Measurements from ENCODE around the gene PIP5K1A.
"Not testable (repeated sequence)": the region's sequence is repeated elsewhere in the genome, so short reads cannot be mapped to it uniquely, and the experiment has no call there.

Gene PIP5K1A

GRCh38 chr1:151254217-151255213 lies 56.2 kb downstream of the PIP5K1A start, which contains the start of gene PSMD4:
Gene PSMD4 (plus strand): TSS chr1:151254734. CDS start chr1:151254783, 49 bp downstream.
- peak; percentile 93 for DNase-seq (ENCODE audit: low read depth in 2 of 2)

GRCh38 chr1:151255381-151255780 lies 57.0 kb downstream of the PIP5K1A start:
- no peak for DNase-seq (ENCODE audit: low read depth in 2 of 2)

DNA sequence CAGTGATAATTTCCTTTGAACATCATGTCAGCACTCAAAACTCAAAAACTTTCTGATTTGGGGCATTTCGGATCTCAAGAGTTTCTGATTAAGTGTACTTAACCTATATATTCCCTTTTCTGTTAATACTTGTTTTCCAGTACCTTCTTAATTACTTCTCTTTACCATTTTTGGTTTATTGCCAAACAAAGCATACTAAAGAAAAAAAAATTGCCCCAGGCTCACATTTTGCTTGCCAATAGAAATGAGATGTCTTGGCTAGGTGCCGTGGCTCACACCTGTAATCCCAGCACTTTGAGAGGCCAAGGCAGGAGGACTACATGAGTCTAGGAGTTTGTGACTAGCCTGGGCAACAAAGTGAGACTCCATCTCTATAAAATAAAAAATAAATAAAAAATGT lies 61.0 kb downstream of the PIP5K1A start:
- DNase-seq (ENCODE audit: low read depth in 2 of 2): no peak

DNA sequence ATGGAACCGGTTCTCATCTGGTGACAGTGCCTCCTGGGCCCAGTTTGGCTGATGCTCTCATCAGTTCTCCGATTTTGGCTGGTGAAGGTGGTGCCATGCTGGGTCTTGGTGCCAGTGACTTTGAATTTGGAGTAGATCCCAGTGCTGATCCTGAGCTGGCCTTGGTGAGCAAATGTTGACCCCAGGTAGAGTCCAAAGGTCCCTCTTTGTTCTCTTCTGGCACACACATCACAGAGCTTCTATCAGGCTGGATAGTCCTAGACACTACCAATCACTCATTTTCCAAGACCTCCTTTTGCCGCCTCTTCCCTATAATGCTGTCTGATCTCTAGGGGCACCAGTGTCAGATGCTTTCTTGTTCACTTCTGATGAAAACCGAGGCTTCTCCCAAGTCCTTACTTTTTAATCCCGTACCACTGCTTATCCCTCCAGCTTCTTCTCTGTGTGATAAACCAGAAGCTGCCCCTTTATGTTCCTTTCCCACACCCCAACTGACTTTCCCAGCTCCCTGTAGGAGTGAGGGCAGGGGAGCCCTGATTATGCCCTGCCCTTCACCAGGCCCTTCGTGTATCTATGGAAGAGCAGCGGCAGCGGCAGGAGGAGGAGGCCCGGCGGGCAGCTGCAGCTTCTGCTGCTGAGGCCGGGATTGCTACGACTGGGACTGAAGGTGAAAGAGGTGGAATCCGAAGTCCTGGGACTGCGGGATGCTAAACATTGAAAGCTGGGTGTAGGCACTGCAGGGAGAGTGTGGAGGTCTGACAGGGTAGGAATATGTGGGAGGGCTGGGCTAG lies 67.3 kb downstream of the PIP5K1A start:
- no peak for DNase-seq (ENCODE audit: low read depth in 2 of 2)

DNA sequence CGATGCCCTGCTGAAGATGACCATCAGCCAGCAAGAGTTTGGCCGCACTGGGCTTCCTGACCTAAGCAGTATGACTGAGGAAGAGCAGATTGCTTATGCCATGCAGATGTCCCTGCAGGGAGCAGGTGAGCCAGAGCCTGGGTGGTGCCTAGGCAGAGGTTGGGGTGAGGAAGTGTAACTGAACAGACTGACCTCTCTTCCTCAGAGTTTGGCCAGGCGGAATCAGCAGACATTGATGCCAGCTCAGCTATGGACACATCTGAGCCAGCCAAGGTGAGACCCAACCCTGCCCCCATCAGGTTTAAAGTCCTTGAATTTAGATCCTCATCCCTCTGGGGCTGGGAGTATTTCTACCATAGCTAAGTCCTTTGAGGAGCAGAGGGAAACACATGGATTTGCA lies 68.0 kb downstream of the PIP5K1A start:
- no peak for DNase-seq (ENCODE audit: low read depth in 2 of 2)

- DNase-seq (ENCODE audit: low read depth in 2 of 2): no peak
These were observed 68.5 kb downstream of the PIP5K1A start for GRCh38 chr1:151266821-151267220.

DNA sequence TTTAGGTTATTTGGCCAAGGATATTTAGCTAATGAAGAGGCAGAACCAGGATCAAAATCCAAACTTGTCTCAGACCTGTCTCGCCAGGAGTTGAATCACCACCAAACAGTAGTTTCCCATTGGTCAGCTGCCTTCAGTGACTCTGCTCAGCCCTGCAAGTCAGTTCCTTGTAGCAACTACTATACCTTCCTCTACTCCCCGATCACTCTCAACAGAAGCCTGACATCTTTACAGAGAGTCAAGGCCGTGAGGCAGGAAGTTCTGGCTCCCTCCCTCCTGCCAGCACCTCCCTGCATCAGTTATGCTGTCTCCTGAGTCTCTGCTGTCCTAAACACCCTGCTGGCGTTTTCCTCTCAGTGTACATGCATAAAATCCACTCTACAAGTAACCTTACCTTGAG lies 69.4 kb downstream of the PIP5K1A start:
- DNase-seq (ENCODE audit: low read depth in 2 of 2): no peak

GRCh38 chr1:151273924-151274466 lies 75.6 kb downstream of the PIP5K1A start:
- DNase-seq (ENCODE audit: low read depth in 2 of 2): no peak

DNA sequence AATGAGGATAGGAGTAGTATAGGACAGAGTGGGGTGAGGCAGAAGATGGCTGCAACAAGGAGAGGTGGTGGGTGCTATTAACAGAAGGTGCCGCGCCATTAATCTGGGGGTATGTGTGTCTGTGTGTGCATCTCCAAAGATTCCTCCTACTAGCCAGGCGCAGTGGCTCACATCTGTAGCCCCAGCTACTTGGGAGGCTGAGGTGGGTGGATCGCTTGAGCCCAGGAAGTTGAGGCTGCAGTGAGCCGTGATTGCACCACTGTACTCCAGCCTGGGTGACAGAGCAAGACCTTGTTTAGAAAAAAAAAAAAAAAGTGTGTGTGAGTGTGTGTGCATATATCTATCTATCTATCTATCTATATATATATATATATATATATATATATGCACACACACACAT lies 77.0 kb downstream of the PIP5K1A start:
- DNase-seq (ENCODE audit: low read depth in 2 of 2): not testable (repeated sequence)

- DNase-seq (ENCODE audit: low read depth in 2 of 2): no peak
These were observed 78.9 kb downstream of the PIP5K1A start for GRCh38 chr1:151277249-151277648.

DNA sequence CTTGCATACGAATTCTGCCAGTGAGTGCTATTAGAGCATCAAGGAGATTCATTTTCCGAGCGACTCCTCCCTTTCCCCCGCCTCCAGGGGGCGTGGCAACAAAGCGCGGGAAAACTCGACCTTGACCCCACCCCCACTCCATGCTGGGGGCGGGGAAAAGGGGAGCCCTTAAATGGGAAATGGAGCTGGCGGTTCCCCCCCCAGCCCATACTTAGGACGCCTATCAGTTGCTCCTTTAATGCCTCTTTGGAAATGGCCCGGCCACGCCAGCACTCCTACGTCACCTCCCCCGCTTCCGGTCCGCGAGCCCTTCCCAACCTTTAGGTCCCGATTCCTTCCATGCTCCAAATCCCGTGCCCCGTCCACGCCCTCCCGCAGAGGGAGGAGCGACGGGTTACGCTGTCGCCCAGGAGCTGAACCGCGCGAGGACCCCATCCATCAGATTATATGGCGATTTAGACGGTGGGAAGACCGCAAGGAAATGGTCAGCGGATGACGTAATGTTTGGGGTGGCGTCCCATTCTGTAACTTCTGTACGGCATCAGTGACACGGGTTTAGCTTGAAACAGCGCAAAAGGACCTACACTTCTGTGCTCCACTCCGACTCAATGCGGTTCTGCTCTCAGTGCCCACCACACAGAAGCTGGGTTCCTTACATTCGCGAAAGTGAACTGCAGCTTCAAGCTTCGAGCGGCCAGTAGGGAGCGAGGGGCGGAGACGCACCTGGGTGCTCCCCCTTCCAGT lies 83.0 kb downstream of the PIP5K1A start:
- DNase-seq (ENCODE audit: low read depth in 2 of 2): peak; percentile 97

GRCh38 chr1:151281969-151282882 lies 83.9 kb downstream of the PIP5K1A start, which contains the start of gene ZNF687:
Gene ZNF687 (plus strand): TSS chr1:151282299. CDS start chr1:151286292, 3,993 bp downstream.
- peak; percentile 100 for DNase-seq (ENCODE audit: low read depth in 2 of 2)

- DNase-seq (ENCODE audit: low read depth in 2 of 2): no peak
These were observed 84.8 kb downstream of the PIP5K1A start for GRCh38 chr1:151282883-151283725.

DNA sequence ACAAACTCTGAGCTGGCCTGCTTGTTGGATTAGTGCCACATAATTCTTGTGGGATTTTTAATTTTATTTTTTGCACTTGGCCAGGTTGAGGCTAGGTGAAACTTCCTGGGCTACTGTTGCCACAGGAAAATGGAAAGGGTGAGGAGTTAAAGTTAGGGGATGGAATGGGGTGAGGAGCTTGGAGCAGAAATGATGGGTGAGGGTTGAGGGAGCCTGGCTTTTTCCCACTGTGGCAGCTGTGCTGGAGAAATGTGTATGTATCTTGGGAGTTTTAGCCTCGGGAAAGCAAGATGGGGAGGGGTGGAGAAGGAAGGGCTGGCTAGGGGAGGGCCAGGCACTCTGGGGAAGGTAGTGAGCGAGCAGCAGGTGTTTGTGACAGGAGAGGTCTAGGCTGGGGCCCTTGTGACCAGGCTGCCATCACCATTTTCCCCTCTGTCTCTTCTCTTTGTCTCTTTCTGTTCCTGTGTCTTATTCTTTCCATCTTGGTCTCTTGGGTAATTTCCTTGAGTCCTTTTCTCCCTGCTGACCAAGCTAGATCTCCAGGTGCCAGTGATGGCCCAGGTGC lies 85.7 kb downstream of the PIP5K1A start:
- DNase-seq (ENCODE audit: low read depth in 2 of 2): no peak

GRCh38 chr1:151286619-151287340 lies 88.4 kb downstream of the PIP5K1A start:
- no peak for DNase-seq (ENCODE audit: low read depth in 2 of 2)

DNA sequence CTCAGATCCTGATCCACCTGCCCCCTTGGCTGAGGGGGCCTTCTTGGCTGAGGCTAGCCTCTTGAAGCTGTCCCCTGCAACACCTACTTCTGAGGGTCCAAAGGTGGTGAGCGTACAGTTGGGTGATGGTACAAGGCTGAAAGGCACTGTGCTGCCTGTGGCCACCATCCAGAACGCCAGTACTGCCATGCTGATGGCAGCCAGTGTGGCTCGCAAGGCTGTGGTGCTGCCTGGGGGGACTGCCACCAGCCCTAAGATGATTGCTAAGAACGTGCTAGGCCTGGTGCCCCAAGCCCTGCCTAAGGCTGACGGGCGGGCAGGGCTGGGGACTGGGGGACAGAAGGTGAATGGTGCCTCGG lies 89.0 kb downstream of the PIP5K1A start:
- DNase-seq (ENCODE audit: low read depth in 2 of 2): no peak

- DNase-seq (ENCODE audit: low read depth in 2 of 2): no peak
These were observed 89.6 kb downstream of the PIP5K1A start for GRCh38 chr1:151287767-151288500.

GRCh38 chr1:151288502-151288901 lies 90.2 kb downstream of the PIP5K1A start:
- DNase-seq (ENCODE audit: low read depth in 2 of 2): no peak
